ENCODE data around the gene PDE4D.

GRCh38 chr5:59089767-59090166 lies 803.8 kb downstream of the PDE4D start:
- no peak for TF ChIP-seq CTCF (IDR thresholded peaks at IDR 0.05)
- no peak for TF ChIP-seq ZFX (IDR thresholded peaks at IDR 0.05; ENCODE audit: borderline replicate concordance)

Measured in 22Rv1 (cell line).